GM12878 (cell line): ENCODE measurements around the gene SPATA9. TPM values are rescaled to one million over a fixed set of nuclear protein-coding genes. Genes with fewer than 3 reads are reported as not detected.

Experiments used
- ATAC-seq: fragments of 200-7000 bp; cut with Tn5 transposase; 3 replicates; pipeline ENCODE4 v1.9.1; 2020; ENCODE audit warnings: mild to moderate bottlenecking, moderate library complexity
- BruUV-seq: library from RNA; stranded (reverse); fragments of 400-500 nt; replicated peaks from 2 replicates; lab custom pipeline; 2021; lab: Mats Ljungman, UMichigan
- CTCF ChIA-PET: fragments of 300-600 bp; sonication (Branson Sonifier 250); formaldehyde crosslinking; extraction: SDS; loops from one replicate; lab custom pipeline; 2021; ENCODE audit warnings: inconsistent platforms; lab: Yijun Ruan, JAX
- POLR2A ChIA-PET: fragments of 350-600 bp; formaldehyde crosslinking; extraction: SDS; loops from one replicate; lab custom pipeline; 2021; ENCODE audit warnings: inconsistent platforms; lab: Charles Lee
- RAD21 ChIA-PET: fragments of 300-600 bp; sonication (Branson Sonifier 250); formaldehyde crosslinking; loops from one replicate; lab custom pipeline; 2023; ENCODE audit warnings: antibody characterized with exemption; ENCODE audit not compliant: unreplicated experiment; lab: Charles Lee
- SMC1A ChIA-PET: fragments of 300-600 bp; sonication (Branson Sonifier 250); formaldehyde crosslinking; loops from one replicate; lab custom pipeline; 2023; ENCODE audit not compliant: unreplicated experiment, uncharacterized antibody; lab: Charles Lee
- DNase-seq: peaks from one replicate; pipeline ENCODE4 v3.0.0-alpha.2; 2011; ENCODE audit warnings: low read depth, low spot score
- FAIRE-seq: peaks from 3 replicates; lab custom pipeline; 2011; peaks lifted over from hg19 to GRCh38; lab: Jason Lieb, UNC
- H2AFZ ChIP-seq: 2 replicates; pipeline ENCODE4 v1.6.0; 2011; ENCODE audit warnings: low read depth, low read length, control low read depth; ENCODE audit not compliant: control insufficient read depth
- H3K27ac ChIP-seq: 2 replicates; pipeline ENCODE4 v1.5.1; 2011; ENCODE audit warnings: control low read depth; ENCODE audit not compliant: control insufficient read depth, insufficient read depth
- H3K27me3 ChIP-seq, 2 experiments: replicated peaks in 1 of 2; 2 replicates each; pipeline versions ENCODE4 v1.6.0 to v1.6.1; 2011; ENCODE audit warnings: low read length in 1 of 2; ENCODE audit not compliant: control insufficient read depth in 2 of 2, insufficient read depth in 2 of 2
- H3K36me3 ChIP-seq, 2 experiments: 2 replicates each; pipeline ENCODE4 v1.5.1; 2011; ENCODE audit warnings: low read length in 1 of 2; ENCODE audit not compliant: control insufficient read depth in 2 of 2, insufficient read depth in 2 of 2
- H3K4me1 ChIP-seq: 2 replicates; pipeline ENCODE4 v1.6.1; 2011; ENCODE audit warnings: mild to moderate bottlenecking, low read length, moderate library complexity, mixed read lengths; ENCODE audit not compliant: control insufficient read depth, insufficient read depth
- H3K4me2 ChIP-seq: 2 replicates; pipeline ENCODE4 v1.6.0; 2011; ENCODE audit warnings: control low read depth; ENCODE audit not compliant: control insufficient read depth, insufficient read depth
- H3K4me3 ChIP-seq: fragments of 200-600 bp; sonication (generic); 2 replicates; pipeline ENCODE4 v1.5.1; 2016
- H3K79me2 ChIP-seq: 2 replicates; pipeline ENCODE4 v1.6.0; 2011; ENCODE audit warnings: low read length; ENCODE audit not compliant: control insufficient read depth, insufficient read depth
- H3K9ac ChIP-seq: 2 replicates; pipeline ENCODE4 v1.8.0; 2011; ENCODE audit warnings: low read length, control low read depth, mixed read lengths; ENCODE audit not compliant: control insufficient read depth, insufficient read depth
- H3K9me3 ChIP-seq: replicated peaks from 3 replicates; pipeline ENCODE4 v1.5.1; 2011; ENCODE audit warnings: mild to moderate bottlenecking, low read length; ENCODE audit not compliant: control insufficient read depth, insufficient read depth
- H4K20me1 ChIP-seq: 2 replicates; pipeline ENCODE4 v1.6.0; 2011; ENCODE audit not compliant: control insufficient read depth, insufficient read depth
- BCLAF1 ChIP-seq: fragments of 450-650 bp; IDR thresholded peaks from 2 replicates; pipeline ENCODE4 v1.6.1; 2017; ENCODE audit warnings: antibody characterized with exemption, mild to moderate bottlenecking, moderate library complexity
- CEBPZ ChIP-seq: fragments of 150-350 bp; IDR thresholded peaks from 2 replicates; pipeline ENCODE4 v1.6.1; 2016; ENCODE audit warnings: low read depth, low read length
- EZH2 ChIP-seq: IDR thresholded peaks from 2 replicates; pipeline ENCODE4 v1.6.1; 2012; ENCODE audit warnings: low read depth, mild to moderate bottlenecking, control low read depth, inconsistent platforms, low read length, borderline replicate concordance; ENCODE audit not compliant: control insufficient read depth
- GABPA ChIP-seq: IDR thresholded peaks from 2 replicates; pipeline ENCODE4 v1.6.1; 2014; ENCODE audit warnings: antibody characterized with exemption, low read depth, mild to moderate bottlenecking, inconsistent platforms
- JUND ChIP-seq: IDR thresholded peaks from 2 replicates; pipeline ENCODE4 v1.6.1; 2012; ENCODE audit warnings: low read depth, mild to moderate bottlenecking, low read length, improper control_type of control experiment, moderate library complexity
- MLLT1 ChIP-seq: fragments of 450-650 bp; IDR thresholded peaks from 2 replicates; pipeline ENCODE4 v1.6.1; 2016; ENCODE audit warnings: mild to moderate bottlenecking
- NR2C1 ChIP-seq: fragments of 450-650 bp; IDR thresholded peaks from 2 replicates; pipeline ENCODE4 v1.6.1; 2017; ENCODE audit warnings: antibody characterized with exemption, mild to moderate bottlenecking, moderate library complexity
- SP1 ChIP-seq: IDR thresholded peaks from one replicate; pipeline ENCODE4 v1.6.1; 2011; ENCODE audit warnings: low read depth, low read length
- STAT3 ChIP-seq: IDR thresholded peaks from 2 replicates; pipeline ENCODE4 v1.6.1; 2011; ENCODE audit warnings: low read depth, low read length, improper control_type of control experiment
- TBL1XR1 ChIP-seq: IDR thresholded peaks from 2 replicates; pipeline ENCODE4 v1.6.1; 2012; ENCODE audit warnings: low read depth, low read length, improper control_type of control experiment
- TCF7 ChIP-seq: IDR thresholded peaks from 2 replicates; pipeline ENCODE4 v1.6.1; 2014; ENCODE audit warnings: antibody characterized with exemption, borderline replicate concordance
- ZZZ3 ChIP-seq: IDR thresholded peaks from 2 replicates; pipeline ENCODE4 v1.6.1; 2011; ENCODE audit warnings: low read depth; ENCODE audit not compliant: control insufficient read depth, insufficient read length
- WGBS: methylation state at CpG from one replicate; pipeline ENCODE4 v1.1.6; 2016; ENCODE audit warnings: low lambda C conversion rate; ENCODE audit not compliant: insufficient replicate concordance, insufficient coverage; ENCODE audit errors: missing lambda C conversion rate; 5-methylcytosine and 5-hydroxymethylcytosine counted together
- in situ Hi-C: fragments of 300-500 bp; cut with MboI; formaldehyde crosslinking; loops from 9 replicates; pipeline ENCODE4 v1.14.3; 2018; ENCODE audit warnings: mixed read lengths
- intact Hi-C: fragments of 100-400 bp; cut with micrococcal nuclease; formaldehyde crosslinking; loops from one replicate; pipeline ENCODE4 v1.14.2; 2022; ENCODE audit not compliant: unreplicated experiment
- polyA plus RNA-seq, 11 experiments: library from polyadenylated mRNA; depleted of rRNA in 4 of 11; unstranded in 6 of 11; stranded (reverse) in 5 of 11; fragments of >200 nt; fragmentation: Nextera tagmentation in 4 of 11; fragmentation: Illumina TruSeq in 1 of 11; extraction: Ambion mirVana in 4 of 11; extraction: Trizol in 1 of 11; gene quantifications; 1 replicate in 1 of 11; 2 replicates in 10 of 11; pipeline versions ENCODE4 v1.2.1 to v1.2.3, GENCODE V29; 2011 to 2016; ENCODE audit warnings: inconsistent platforms in 2 of 11, missing spikeins in 2 of 11, low read depth in 1 of 11
- total RNA-seq, 4 experiments: library from RNA; depleted of rRNA in 3 of 4; stranded (reverse); fragments of >200 nt in 3 of 4; fragmentation: Illumina TruSeq in 1 of 4; extraction: Trizol in 1 of 4; gene quantifications; 2 replicates each; pipeline versions ENCODE4 v1.2.1 to v1.2.3, GENCODE V29; 2013 to 2021

Gene SPATA9
- total and polyA plus RNA-seq, 10 of the 15 experiments (the other 5 are each of a cell fraction or from before 2014, with no cell fraction given) = 0.11 to 0.49 (median 0.16) TPM; not detected in 1

GRCh38 chr5:95709967-95710650 is 27.3 kb upstream of the SPATA9 start:
- H3K27ac ChIP-seq = no peak overlapping the region
- WGBS = 72% methylated on average over 15 of the region's 15 CpGs
- in situ Hi-C loops = no loop called here
- TF ChIP-seq SP1 (no peak), NR2C1 (no peak), STAT3 (no peak), CEBPZ (no peak), EZH2 (no peak), JUND (no peak), MLLT1 (no peak), TBL1XR1 (no peak), BCLAF1 (no peak), ZZZ3 (no peak), TCF7 (no peak), GABPA (no peak)

More at GRCh38 chr5:95709967-95710650, 27.3 kb upstream of the SPATA9 start:
- no peak overlapping the region for H3K4me3 ChIP-seq
- SMC1A ChIA-PET = no interaction called here
- DNase-seq (no peak), ATAC-seq (no peak), FAIRE-seq (no peak)
- H4K20me1 ChIP-seq = no peaks in the 10 kb centered on the region
- no peak overlapping the region for H2AFZ ChIP-seq
- RAD21 ChIA-PET = no interaction called here
- H3K4me1 ChIP-seq = no peaks in the 10 kb centered on the region
- no TSS peak for BruUV-seq
- no peaks in the 10 kb centered on the region for H3K27me3 ChIP-seq
- intact Hi-C loops = no loop called here
- POLR2A ChIA-PET = no interaction called here
- no peak overlapping the region for H3K9ac ChIP-seq
- H3K9me3 ChIP-seq = no peaks in the 10 kb centered on the region
- no peaks in the 10 kb centered on the region for H3K36me3 ChIP-seq
- CTCF ChIA-PET = interaction anchor here (0.6 to 0.9 kb wide), 2 partner anchors 11 to 72 kb away, joined by 3 to 4 read pairs; no protein-coding TSS in a partner anchor
- no peak overlapping the region for H3K4me2 ChIP-seq
- no peaks in the 10 kb centered on the region for H3K79me2 ChIP-seq
